GOT3 (cell line): Measurements from ENCODE around the gene NFIX.

Source experiments
- DNase-seq: peaks from one replicate; lab custom pipeline; 2025; ENCODE audit warnings: mixed read lengths; lab: John Stamatoyannopoulos, UW

The NFIX gene

GRCh38 chr19:12990431-12990830, 4.8 kb upstream of the NFIX start:
- DNase-seq = no peak

GRCh38 chr19:12990853-12991252, 4.4 kb upstream of the NFIX start:
- no peak for DNase-seq

DNA sequence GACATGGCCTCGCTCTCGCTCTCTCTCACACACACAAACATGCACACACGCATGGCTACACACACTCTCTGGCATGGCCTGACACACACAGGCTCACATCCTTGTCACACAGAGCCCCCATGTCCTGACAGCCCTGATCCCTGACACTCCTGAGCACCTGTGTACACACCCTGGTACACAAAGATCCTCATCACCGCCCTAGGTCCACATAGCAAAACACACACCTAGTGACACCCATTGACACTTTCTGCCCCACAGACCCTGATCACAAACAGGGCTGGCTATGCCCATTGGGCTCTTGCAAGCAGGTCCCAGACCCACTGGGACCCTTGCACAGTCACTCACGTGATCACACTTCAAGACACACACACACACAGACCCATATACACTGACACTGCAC, 4.0 kb upstream of the NFIX start:
- no peak for DNase-seq

DNA sequence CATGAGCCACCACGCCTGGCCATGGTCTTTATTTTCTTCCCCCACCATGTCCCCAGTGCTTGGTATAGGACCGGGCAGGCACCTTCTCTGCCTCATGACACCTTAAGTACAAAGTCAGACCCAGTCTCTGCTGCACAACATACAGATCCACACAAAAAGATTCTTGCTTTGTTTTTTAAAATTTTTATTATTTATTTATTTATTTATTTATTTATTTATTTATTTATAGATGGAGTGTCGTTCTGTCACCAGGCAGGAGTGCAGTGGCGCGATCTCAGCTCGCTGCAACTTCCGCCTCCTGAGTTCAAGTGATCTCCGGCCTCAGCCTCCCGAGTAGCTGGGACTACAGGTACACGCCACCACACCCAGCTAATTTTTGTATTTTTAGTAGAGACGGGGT, 2.5 kb upstream of the NFIX start:
- DNase-seq = no peak

DNA sequence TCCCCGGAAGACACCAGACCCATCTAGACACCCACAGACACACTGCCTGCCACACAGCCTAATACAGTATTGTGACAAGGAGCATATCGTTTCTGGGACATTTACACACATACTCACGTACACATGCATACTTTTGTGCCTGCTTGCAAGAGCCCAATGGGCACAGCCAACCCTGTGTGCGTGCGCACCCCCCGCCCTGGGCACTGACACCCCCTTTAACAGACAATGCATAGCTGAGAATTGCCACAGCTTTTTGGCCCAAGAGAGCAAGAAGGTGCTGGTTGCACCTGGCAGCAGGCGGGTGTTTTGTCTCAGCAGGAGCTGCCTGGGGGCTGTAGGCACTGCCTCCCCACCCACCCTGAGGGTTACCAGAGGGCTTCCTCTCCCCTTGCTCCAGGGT, 1.7 kb upstream of the NFIX start:
- DNase-seq = no peak

- DNase-seq = no peak
Measured at GRCh38 chr19:12995596-12996405, 526 bp downstream of the NFIX start.

GRCh38 chr19:12996406-12997094, 1.3 kb downstream of the NFIX start:
- no peak for DNase-seq

DNA sequence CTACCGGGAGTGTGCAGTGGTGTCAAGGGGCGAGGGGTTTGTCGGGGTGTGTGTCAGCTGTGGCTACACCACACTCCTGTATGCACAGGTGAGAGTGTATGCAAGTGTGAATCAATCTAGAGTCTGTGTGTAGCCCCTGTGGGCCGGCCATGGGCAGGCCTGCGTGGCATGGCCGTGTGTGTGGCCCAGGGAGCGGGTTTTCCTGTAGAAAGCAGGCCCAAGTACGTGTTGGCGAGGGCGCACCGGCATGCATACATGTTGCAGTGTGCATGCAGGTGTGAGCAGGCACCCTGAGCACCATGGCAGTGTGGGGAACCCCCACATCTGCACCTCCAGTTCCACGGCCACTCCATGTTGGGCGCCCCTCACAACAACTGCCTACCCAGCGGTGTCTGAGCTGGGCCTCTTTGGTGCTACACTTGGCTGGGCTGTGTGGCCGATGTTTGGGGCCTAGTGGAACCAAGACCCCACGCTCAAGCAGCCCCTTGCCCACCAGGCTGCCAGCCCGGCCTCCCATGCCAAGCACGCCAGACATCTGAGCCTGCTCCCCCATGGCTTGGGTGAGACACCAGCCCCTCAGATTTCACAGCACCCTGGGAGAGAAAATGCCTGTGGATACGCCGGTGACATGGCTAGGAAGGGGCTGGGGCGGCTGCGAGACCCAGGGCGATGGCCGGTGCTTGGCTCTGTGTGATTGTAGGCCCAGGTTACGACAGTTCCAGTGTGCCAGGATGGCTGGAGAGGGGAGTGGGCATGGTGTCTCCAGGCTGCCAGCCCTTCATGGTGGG, 2.1 kb downstream of the NFIX start:
- no peak for DNase-seq

DNA sequence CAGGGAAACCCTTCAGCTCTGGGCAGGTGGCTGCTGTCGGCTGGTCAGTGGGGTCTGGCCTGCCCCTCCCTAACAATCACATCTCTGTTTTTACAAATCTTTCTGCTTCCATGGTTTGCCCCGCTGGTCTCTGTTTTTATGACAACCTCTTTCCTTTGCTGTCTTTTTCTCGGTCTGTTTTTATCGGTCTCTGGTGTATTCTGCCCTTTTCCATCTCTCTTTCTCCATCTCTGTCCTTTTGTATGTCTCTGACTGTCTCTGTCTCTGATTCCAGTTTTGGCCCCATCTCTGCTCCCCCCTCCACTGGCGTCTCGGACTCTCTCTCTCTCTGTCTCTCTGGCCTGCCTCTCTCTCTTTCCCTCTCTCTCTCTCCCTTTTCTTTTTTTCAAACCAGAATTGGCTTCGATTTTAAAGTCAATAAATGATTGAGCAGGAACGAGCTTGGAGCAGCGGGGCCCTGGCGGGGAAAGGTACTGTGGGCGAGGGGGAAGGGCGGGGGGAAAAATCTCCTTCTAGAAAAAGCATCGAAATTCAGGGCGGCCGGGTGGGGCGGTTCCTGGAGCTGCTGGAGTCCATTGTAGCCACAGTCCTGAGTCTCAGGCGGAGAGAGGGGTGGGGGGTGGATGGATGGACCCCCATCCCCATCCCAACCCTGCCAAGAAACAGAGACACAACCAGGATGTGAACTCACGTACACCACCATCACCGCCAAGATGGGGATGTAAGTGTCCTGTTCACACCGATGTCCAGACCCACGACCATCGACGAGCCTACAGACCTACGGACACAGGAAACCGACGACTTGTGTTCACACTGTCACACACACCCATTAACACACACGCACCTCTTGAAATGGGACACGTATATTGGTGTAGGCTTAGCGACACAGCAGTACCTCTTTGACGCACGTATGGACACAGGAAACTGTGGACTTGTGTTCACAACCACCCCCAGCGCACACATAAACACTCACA, 3.0 kb downstream of the NFIX start:
- no peak for DNase-seq

DNA sequence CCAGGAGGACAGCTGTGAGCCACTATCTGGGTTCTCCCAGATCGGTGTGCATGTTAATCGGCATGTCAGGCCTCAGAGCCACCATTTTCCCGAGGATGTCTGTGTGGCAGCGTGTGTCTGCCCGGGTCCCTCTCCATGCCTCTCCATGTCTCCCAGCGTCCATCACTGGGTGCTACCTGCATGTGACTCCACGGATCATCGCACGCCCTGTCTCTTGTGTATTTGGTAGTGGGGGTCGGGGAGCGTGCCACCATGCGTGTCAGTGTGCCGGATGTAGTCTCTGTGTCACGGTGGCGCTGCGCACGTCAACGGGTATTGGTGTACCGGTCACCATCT, 5.9 kb downstream of the NFIX start:
- no peak for DNase-seq

DNA sequence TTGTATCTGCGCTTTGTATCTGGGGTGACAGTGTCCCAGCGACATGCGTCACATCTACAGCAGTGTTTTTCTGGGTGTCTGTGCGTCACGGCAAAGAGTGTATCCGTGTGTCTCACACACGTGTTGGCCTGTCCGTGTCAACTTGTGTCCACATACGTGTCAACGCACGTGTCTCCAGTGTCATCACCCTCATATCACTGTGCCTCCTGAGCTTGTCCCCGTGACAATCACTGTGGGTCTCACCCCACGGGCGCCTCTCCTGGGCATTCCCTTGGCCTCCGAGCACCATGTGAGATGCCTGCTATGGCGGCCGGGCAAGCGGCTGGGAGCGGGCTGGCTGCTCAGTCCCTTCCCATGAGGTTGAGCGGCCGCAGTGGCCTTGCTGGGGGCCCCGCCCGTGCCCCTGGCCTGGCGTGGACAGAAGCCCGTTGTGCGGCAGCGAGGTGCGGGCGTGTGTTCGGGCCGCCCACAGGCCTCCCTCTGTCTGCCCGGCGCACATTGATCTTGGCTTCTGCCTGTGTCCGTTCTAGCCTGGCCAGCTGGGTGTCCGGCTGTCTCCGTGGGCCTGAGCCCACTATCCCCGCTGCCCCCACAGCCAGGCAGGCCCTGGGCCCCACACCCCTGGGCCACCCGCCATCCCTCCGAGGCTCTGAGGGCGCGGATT, 6.4 kb downstream of the NFIX start:
- no peak for DNase-seq

DNA sequence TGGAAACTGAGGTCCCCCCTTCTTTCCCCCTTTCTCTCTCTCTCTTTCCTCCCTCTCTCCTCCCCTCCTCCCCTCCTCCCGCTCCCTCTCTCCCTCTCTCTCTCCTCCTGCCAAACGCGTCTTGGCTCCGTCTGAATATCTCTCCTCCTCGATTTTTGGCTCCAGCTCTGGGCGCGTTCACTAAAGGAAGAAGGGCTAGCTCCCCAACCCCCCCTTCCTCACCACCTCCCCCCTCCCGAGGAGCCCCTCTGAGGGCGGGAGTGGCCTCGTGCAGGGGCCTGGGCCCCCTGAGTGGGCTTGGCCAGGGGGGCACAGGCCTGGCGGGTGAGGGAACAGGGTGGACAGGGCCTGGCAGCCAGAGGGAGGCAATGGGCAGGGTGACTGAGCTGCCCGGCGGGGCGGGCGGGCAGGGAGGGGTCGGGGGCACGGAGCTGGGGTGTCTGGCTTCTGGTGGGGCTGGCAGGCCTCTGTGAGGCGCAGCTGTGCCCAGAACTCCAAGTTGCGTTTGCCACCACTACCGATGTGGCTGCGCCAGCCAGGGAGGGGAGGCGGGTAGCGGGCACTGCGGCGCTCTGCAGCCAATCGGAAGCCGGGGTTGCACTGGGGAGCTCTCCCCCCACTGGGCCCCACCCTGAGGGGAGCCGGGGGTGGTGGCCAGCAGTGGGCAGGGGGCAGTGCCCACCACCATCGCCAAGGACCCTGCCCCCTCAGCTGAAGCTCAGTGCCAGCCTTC, 7.1 kb downstream of the NFIX start:
- DNase-seq = no peak

DNA sequence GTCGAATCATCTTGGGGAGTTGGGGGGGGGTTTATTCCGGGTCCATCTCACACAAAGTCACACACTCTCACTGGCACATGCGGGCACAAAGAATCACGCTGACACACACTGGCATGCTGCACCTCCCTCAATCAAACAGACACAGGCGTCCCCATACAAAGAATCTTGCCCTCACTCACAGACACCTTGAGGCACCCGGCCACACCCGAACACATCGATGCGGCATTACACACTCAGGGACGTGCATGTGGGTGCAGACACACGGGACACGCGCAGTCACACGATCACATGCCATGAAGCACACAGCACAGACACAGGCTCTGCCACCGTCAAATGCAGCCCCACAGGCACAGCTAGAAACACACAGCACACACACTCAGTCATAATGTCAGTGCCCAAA, 7.8 kb downstream of the NFIX start:
- DNase-seq = no peak

GRCh38 chr19:13004273-13004672, 9.0 kb downstream of the NFIX start:
- no peak for DNase-seq

DNA sequence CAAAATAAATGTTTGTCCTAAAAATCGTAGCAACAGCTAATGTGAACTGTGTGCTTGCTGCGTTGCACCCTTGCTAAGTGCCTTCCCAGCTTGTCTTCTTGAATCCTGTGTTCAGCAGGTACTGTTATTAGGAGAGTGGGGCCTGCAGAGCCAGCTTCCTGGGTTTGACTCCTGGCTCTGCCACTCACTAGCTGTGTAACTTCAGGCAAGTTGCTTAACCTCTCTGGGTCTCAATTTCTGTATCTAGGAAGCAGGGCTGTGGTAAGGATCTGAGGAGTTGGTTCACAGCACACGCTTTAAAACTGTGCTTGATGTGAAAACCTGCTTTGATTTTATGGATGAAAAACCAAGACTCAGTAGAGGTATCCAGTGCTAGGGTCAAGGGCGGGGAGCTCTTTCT, 10.0 kb downstream of the NFIX start:
- DNase-seq = no peak

GRCh38 chr19:13005861-13006370, 10.6 kb downstream of the NFIX start:
- no peak for DNase-seq

DNA sequence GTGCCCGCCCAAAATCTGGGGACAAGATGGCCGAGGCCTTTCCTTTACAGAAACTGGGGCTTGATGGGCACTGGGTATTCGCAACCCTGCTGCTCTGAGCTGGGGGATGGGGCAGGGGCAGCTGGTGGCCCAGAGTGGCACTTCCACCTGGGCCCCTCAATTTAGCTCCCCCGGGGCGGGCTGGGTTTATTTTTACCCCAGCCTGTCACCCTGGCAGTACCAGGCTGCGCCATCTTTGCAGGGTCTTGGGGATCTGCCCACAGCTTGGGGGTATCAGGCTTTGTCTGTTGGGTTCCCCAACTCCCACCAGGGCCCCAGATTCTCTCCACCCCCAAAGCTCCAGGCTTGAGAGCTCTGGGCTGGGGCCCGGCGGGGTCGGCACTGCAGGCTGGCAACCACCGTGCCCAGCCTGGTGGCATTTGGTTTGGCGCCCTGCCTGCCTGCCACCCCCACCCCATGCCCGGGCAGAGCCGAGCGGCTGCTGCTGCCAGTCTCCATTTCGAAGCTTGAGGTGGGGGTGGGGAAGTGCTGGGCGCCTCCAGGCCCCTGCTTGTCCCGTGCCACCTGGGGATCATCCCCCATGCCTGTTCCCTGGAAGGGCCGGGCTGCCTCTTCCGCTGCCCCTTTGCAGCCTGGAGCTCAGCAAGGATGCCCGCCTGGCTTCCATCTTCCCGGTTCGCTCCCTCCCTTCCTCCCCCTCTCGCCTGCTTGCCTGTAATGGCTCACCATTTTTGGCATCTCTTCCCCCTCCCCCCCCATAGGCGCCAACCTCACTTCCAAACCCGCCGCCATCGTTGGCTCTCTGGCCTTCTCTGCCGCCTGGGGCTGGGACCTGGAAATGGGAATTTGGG, 11.4 kb downstream of the NFIX start:
- DNase-seq = no peak

DNA sequence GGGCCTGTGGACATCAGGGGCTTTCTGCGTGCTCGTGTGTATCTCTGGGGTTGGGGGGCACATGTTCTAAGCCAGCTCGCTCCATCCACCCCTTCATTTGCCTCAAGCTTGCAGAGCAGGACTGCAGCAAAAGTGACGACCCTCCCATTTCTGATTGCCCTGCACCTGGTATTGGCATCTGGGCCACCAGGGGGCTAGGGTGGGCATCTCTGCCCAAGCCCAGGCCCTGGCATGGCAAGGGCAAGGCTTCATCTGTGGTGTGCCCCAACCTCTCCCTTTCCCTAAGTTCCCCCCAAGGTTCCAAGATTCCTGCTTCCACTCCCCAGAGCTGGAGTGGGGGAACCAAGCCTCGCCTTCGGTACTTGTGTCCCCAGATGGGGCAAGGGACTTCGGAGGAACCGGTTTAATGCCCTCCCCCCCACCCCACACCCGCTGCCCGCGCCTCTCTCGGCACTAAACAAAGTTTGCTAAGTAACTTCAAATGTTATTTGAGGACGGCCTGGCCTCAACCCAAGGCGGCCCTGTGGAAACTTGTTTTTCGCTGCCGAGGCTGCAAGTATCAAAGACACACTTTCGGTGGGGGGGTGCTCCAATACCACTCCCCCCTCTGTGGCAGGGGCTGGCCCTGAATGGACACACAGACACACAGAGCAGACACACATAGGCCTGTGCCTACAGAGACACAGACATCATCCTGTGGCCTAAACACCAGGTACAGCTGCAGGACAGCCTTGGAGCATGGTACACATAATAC, 12.2 kb downstream of the NFIX start:
- DNase-seq = no peak
